Endodermal cell (in vitro differentiated cells): ENCODE data around the gene SSBP2. TPM values are rescaled to one million over a fixed set of nuclear protein-coding genes. Genes with fewer than 3 reads are reported as not detected.

ENCODE experiments used
- DNase-seq: peaks from one replicate; pipeline ENCODE4 v3.0.0-alpha.2; 2017
- H3K27ac ChIP-seq: 2 replicates; pipeline ENCODE4 v1.5.1; 2013; ENCODE audit warnings: mild to moderate bottlenecking, low read depth, low read length, moderate library complexity
- H3K27me3 ChIP-seq: 2 replicates; pipeline ENCODE4 v1.6.1; 2013; ENCODE audit warnings: mild to moderate bottlenecking, low read length, moderate library complexity; ENCODE audit not compliant: insufficient read depth, control insufficient read depth, poor library complexity, severe bottlenecking
- H3K36me3 ChIP-seq: 2 replicates; pipeline ENCODE4 v1.7.0; 2013; ENCODE audit warnings: mild to moderate bottlenecking, low read length, moderate library complexity; ENCODE audit not compliant: control insufficient read depth, insufficient read depth
- H3K4me1 ChIP-seq: one replicate; pipeline ENCODE4 v1.7.0; 2013; ENCODE audit warnings: low read length; ENCODE audit not compliant: control insufficient read depth, insufficient read depth
- H3K4me3 ChIP-seq: 2 replicates; pipeline ENCODE4 v1.5.1; 2013; ENCODE audit warnings: mild to moderate bottlenecking, low read length, moderate library complexity
- H3K9ac ChIP-seq: 2 replicates; pipeline ENCODE4 v1.6.1; 2013; ENCODE audit warnings: mild to moderate bottlenecking, low read length, moderate library complexity; ENCODE audit not compliant: poor library complexity, severe bottlenecking; ENCODE audit errors: extremely low read depth
- H3K9me3 ChIP-seq: 2 replicates; pipeline ENCODE4 v1.6.1; 2013; ENCODE audit warnings: mild to moderate bottlenecking, low read length, moderate library complexity; ENCODE audit not compliant: control insufficient read depth
- H3K27ac Mint-ChIP-seq: 2 replicates; pipeline ENCODE4 v1.8.0; 2020; ENCODE audit warnings: mixed read lengths
- H3K27me3 Mint-ChIP-seq: 2 replicates; pipeline ENCODE4 v1.8.0; 2021; ENCODE audit warnings: mild to moderate bottlenecking, mixed read lengths; ENCODE audit not compliant: insufficient read depth
- H3K36me3 Mint-ChIP-seq: 2 replicates; pipeline ENCODE4 v1.8.0; 2020; ENCODE audit warnings: low read depth, mixed read lengths
- H3K4me1 Mint-ChIP-seq: 2 replicates; pipeline ENCODE4 v1.8.0; 2020; ENCODE audit warnings: mixed read lengths
- H3K4me3 Mint-ChIP-seq: 2 replicates; pipeline ENCODE4 v1.8.0; 2020; ENCODE audit warnings: mild to moderate bottlenecking, moderate library complexity, mixed read lengths
- H3K9me3 Mint-ChIP-seq: 2 replicates; pipeline ENCODE4 v1.8.0; 2020; ENCODE audit warnings: mild to moderate bottlenecking, mixed read lengths
- CTCF ChIP-seq: fragments of 200-600 bp; sonication (generic); conservative IDR thresholded peaks from 2 replicates; pipeline ENCODE4 v1.5.0; 2021; ENCODE audit warnings: antibody characterized with exemption, mild to moderate bottlenecking
- WGBS, 2 experiments: methylation state at CpG; one replicate each; pipeline versions ENCODE4 v1.1.5 to v1.1.7; 2013; ENCODE audit warnings: missing lambda C conversion rate in 2 of 2, mixed read lengths in 1 of 2; ENCODE audit not compliant: insufficient coverage in 1 of 2, insufficient read length in 1 of 2; 5-methylcytosine and 5-hydroxymethylcytosine counted together
- total RNA-seq, 2 donors: library from RNA; stranded (reverse); fragmentation: NEBNext Ultra II Directional in 1 of 2; extraction: Animal tissue kit (Norgen Biotek cat#: 25700) in 1 of 2; gene quantifications; 2 replicates in 1 of 2; 3 replicates in 1 of 2; pipeline ENCODE4 v1.2.1, GENCODE V29; 2021

SSBP2 gene
- total RNA-seq, 2 donors from 2014 or later: 27.5 to 30.2 TPM

GRCh38 chr5:81639556-81639955 lies 111.3 kb downstream of the SSBP2 start:
- H3K36me3 ChIP-seq: no peaks in the 10 kb centered on the region
- Mint-ChIP-seq H3K4me1 (peaks cover 6% of the 10 kb centered on the region), H3K27me3 (no peaks in the 10 kb centered on the region), H3K27ac (no peak overlapping the region), H3K9me3 (no peaks in the 10 kb centered on the region), H3K4me3 (no peak overlapping the region), H3K36me3 (no peaks in the 10 kb centered on the region)
- H3K27ac ChIP-seq: no peak overlapping the region
- H3K4me3 ChIP-seq: no peak overlapping the region
- TF ChIP-seq CTCF: no peak
- H3K27me3 ChIP-seq: no peaks in the 10 kb centered on the region
- no peak for DNase-seq
- no peaks in the 10 kb centered on the region for H3K9me3 ChIP-seq
- H3K4me1 ChIP-seq: no peaks in the 10 kb centered on the region
- 100% methylated on average over 1 of the region's 1 CpG; no CpG with 5 or more reads in 1 of the 2 experiments for WGBS, 2 experiments
- no peak overlapping the region for H3K9ac ChIP-seq

DNA sequence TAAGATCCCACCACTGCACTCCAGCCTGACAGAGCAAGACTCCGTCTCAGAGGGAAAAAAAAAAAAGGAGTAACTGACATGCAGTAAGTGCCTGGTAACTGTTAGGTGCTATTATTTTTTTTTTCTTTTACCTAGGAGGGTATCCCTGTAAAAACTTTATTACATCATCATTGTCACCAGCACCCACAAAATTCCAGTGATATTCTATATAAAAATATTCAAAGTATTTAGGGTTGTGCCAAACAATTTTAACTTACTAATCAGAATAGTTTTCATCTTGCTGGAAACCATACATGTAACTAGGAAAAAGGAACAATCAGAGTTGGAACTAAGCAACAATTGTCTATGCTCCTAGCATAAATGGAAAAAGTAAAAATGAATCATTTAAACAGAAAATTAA lies 112.4 kb downstream of the SSBP2 start:
- H3K9me3 ChIP-seq: no peaks in the 10 kb centered on the region
- peaks cover 2% of the 10 kb centered on the region for H3K4me1 ChIP-seq
- H3K36me3 Mint-ChIP-seq: no peaks in the 10 kb centered on the region
- peaks cover 6% of the 10 kb centered on the region for H3K4me1 Mint-ChIP-seq
- no peak for TF ChIP-seq CTCF
- H3K27ac Mint-ChIP-seq: no peak overlapping the region
- no peak overlapping the region for H3K27ac ChIP-seq
- no peaks in the 10 kb centered on the region for H3K27me3 Mint-ChIP-seq
- 100% methylated on average over 1 of the region's 1 CpG; no CpG with 5 or more reads in 1 of the 2 experiments for WGBS, 2 experiments
- DNase-seq: no peak
- no peaks in the 10 kb centered on the region for H3K9me3 Mint-ChIP-seq
- no peak overlapping the region for H3K9ac ChIP-seq
- no peaks in the 10 kb centered on the region for H3K36me3 ChIP-seq
- H3K4me3 Mint-ChIP-seq: no peak overlapping the region
- H3K27me3 ChIP-seq: no peaks in the 10 kb centered on the region
- no peak overlapping the region for H3K4me3 ChIP-seq

GRCh38 chr5:81633891-81634290 lies 117.0 kb downstream of the SSBP2 start:
- H3K4me3 Mint-ChIP-seq: no peak overlapping the region
- no peaks in the 10 kb centered on the region for H3K9me3 ChIP-seq
- WGBS, 2 experiments: 89 to 93% methylated on average over 2 to 4 of the region's 4 CpGs
- peaks cover 2% of the 10 kb centered on the region for H3K4me1 ChIP-seq
- H3K27ac ChIP-seq: no peak overlapping the region
- H3K4me3 ChIP-seq: no peak overlapping the region
- H3K4me1 Mint-ChIP-seq: peaks cover under 1% of the 10 kb centered on the region
- TF ChIP-seq CTCF: no peak
- no peaks in the 10 kb centered on the region for H3K36me3 ChIP-seq
- no peaks in the 10 kb centered on the region for H3K27me3 ChIP-seq
- no peak for DNase-seq
- H3K27ac Mint-ChIP-seq: no peak overlapping the region
- H3K9ac ChIP-seq: no peak overlapping the region
- no peaks in the 10 kb centered on the region for H3K9me3 Mint-ChIP-seq
- no peaks in the 10 kb centered on the region for H3K36me3 Mint-ChIP-seq
- no peaks in the 10 kb centered on the region for H3K27me3 Mint-ChIP-seq
